GM12878 (cell line): ENCODE results near the gene GRPEL2. TPM values are rescaled to one million over a fixed set of nuclear protein-coding genes. Genes with fewer than 3 reads are reported as not detected.

Experiments
- BMI1 ChIP-seq: fragments of 450-650 bp; IDR thresholded peaks from 2 replicates; pipeline ENCODE4 v1.6.1; 2016; ENCODE audit warnings: mild to moderate bottlenecking, moderate library complexity, borderline replicate concordance
- CEBPB ChIP-seq, 2 experiments: fragments of 150-350 bp in 1 of 2; IDR thresholded peaks; 2 replicates each; pipeline ENCODE4 v1.6.1; 2012 to 2014; ENCODE audit warnings: low read depth in 2 of 2, low read length in 2 of 2, borderline replicate concordance in 1 of 2, inconsistent platforms in 1 of 2
- CTCF ChIP-seq, 3 experiments: IDR thresholded peaks in 2 of 3; conservative IDR thresholded peaks in 1 of 3; 2 replicates each; pipeline ENCODE4 v1.5.1; 2011; ENCODE audit warnings: low read depth in 3 of 3, low read length in 3 of 3, mild to moderate bottlenecking in 3 of 3, control low read depth in 2 of 3, moderate library complexity in 2 of 3, inconsistent platforms in 1 of 3, mixed read lengths in 1 of 3; ENCODE audit not compliant: control insufficient read depth in 2 of 3, insufficient read depth in 1 of 3; ENCODE audit errors: extremely low read depth in 1 of 3
- CUX1 ChIP-seq: IDR thresholded peaks from 2 replicates; pipeline ENCODE4 v1.6.1; 2012; ENCODE audit warnings: improper control_type of control experiment, low read depth, low read length; ENCODE audit not compliant: insufficient replicate concordance
- DPF2 ChIP-seq: fragments of 450-650 bp; IDR thresholded peaks from 2 replicates; pipeline ENCODE4 v1.6.1; 2017; ENCODE audit warnings: mild to moderate bottlenecking
- EED ChIP-seq: sonication (generic); IDR thresholded peaks from 2 replicates; pipeline ENCODE4 v1.6.1; 2016; ENCODE audit warnings: antibody characterized with exemption, low read depth
- LARP7 ChIP-seq: fragments of 450-650 bp; IDR thresholded peaks from 2 replicates; pipeline ENCODE4 v1.6.1; 2017; ENCODE audit warnings: mild to moderate bottlenecking
- MEF2A ChIP-seq: IDR thresholded peaks from 2 replicates; pipeline ENCODE4 v1.6.1; 2011; ENCODE audit warnings: low read depth, mild to moderate bottlenecking, low read length, moderate library complexity; ENCODE audit not compliant: insufficient read depth
- NR2C1 ChIP-seq: fragments of 450-650 bp; IDR thresholded peaks from 2 replicates; pipeline ENCODE4 v1.6.1; 2017; ENCODE audit warnings: antibody characterized with exemption, mild to moderate bottlenecking, moderate library complexity
- NR2F1 ChIP-seq: fragments of 450-650 bp; conservative IDR thresholded peaks from 2 replicates; pipeline ENCODE4 v1.6.1; 2017; ENCODE audit warnings: mild to moderate bottlenecking
- POLR2A ChIP-seq: IDR thresholded peaks from 2 replicates; pipeline ENCODE4 v1.6.1; 2011; ENCODE audit warnings: low read depth, mild to moderate bottlenecking, low read length
- RAD21 ChIP-seq: IDR thresholded peaks from 2 replicates; pipeline ENCODE4 v1.6.1; 2011; ENCODE audit warnings: mild to moderate bottlenecking, low read depth, low read length, moderate library complexity; ENCODE audit not compliant: insufficient read depth
- RBBP5 ChIP-seq: fragments of 200-600 bp; sonication (generic); conservative IDR thresholded peaks from 2 replicates; pipeline ENCODE4 v1.6.1; 2016
- SP1 ChIP-seq: IDR thresholded peaks from one replicate; pipeline ENCODE4 v1.6.1; 2011; ENCODE audit warnings: low read depth, low read length
- SREBF1 ChIP-seq: IDR thresholded peaks from 2 replicates; pipeline ENCODE4 v1.6.1; 2012; ENCODE audit warnings: mild to moderate bottlenecking, low read length
- TCF12 ChIP-seq: IDR thresholded peaks from 2 replicates; pipeline ENCODE4 v1.6.1; 2011; ENCODE audit warnings: low read depth, mild to moderate bottlenecking, low read length
- USF1 ChIP-seq: IDR thresholded peaks from 2 replicates; pipeline ENCODE4 v1.6.1; 2011; ENCODE audit warnings: borderline replicate concordance, low read depth, mild to moderate bottlenecking, moderate library complexity, mixed read lengths, low read length; ENCODE audit not compliant: insufficient read depth; ENCODE audit errors: extremely low read length
- ZNF217 ChIP-seq: fragments of 450-650 bp; IDR thresholded peaks from 2 replicates; pipeline ENCODE4 v1.6.1; 2017; ENCODE audit warnings: antibody characterized with exemption, mild to moderate bottlenecking
- ZNF687 ChIP-seq: fragments of 450-650 bp; IDR thresholded peaks from 2 replicates; pipeline ENCODE4 v1.6.1; 2017; ENCODE audit warnings: mild to moderate bottlenecking, moderate library complexity
- polyA plus RNA-seq, 11 experiments: library from polyadenylated mRNA; depleted of rRNA in 4 of 11; unstranded in 6 of 11; stranded (reverse) in 5 of 11; fragments of >200 nt; fragmentation: Nextera tagmentation in 4 of 11; fragmentation: Illumina TruSeq in 1 of 11; extraction: Ambion mirVana in 4 of 11; extraction: Trizol in 1 of 11; gene quantifications; 1 replicate in 1 of 11; 2 replicates in 10 of 11; pipeline versions ENCODE4 v1.2.1 to v1.2.3, GENCODE V29; 2011 to 2016; ENCODE audit warnings: inconsistent platforms in 2 of 11, missing spikeins in 2 of 11, low read depth in 1 of 11
- total RNA-seq, 4 experiments: library from RNA; depleted of rRNA in 3 of 4; stranded (reverse); fragments of >200 nt in 3 of 4; fragmentation: Illumina TruSeq in 1 of 4; extraction: Trizol in 1 of 4; gene quantifications; 2 replicates each; pipeline versions ENCODE4 v1.2.1 to v1.2.3, GENCODE V29; 2013 to 2021

The GRPEL2 gene
- total and polyA plus RNA-seq, 10 of the 15 experiments (the other 5 are each of a cell fraction or from before 2014, with no cell fraction given) = 4.4 to 20.2 (median 14.1) TPM

GRCh38 chr5:149381986-149382338, 36.7 kb downstream of the GRPEL2 start (continued):
- TF ChIP-seq ZNF217 (no peak), MEF2A (no peak), TCF12 (no peak), RAD21 (peak; percentile 69), NR2C1 (no peak), ZNF687 (no peak), EED (no peak), RBBP5 (no peak), POLR2A (no peak), LARP7 (no peak), SREBF1 (no peak), CTCF (IDR thresholded peaks at IDR 0.05 in 2 of 3, conservative IDR thresholded peaks at IDR 0.05 in 1 of 3; ENCODE audit: control insufficient read depth in 2 of 3, extremely low read depth in 1 of 3, insufficient read depth in 1 of 3, low read depth in 3 of 3, low read length in 3 of 3) (peak; percentile 83 to 90 (median 87)), CUX1 (no peak), BMI1 (no peak), SP1 (no peak), NR2F1 (peak; percentile 70), USF1 (no peak), DPF2 (no peak), CEBPB (IDR thresholded peaks at IDR 0.05; ENCODE audit: borderline replicate concordance in 1 of 2, low read depth in 2 of 2, low read length in 2 of 2) (no peak)
